ENCODE results near the gene KRI1. TPM values are rescaled to one million over a fixed set of nuclear protein-coding genes. Genes with fewer than 3 reads are reported as not detected.

The KRI1 gene
- total RNA-seq (10 to 100 TPM in 1 of 2 donors, 1 to 10 TPM in 1; 4.4 to 13.1 TPM), polyA plus RNA-seq (ENCODE audit: insufficient read length in 2 of 2) (10 to 100 TPM; 16.2 to 32.5 TPM)
- long read RNA-seq, donor 1, partial matches to known transcripts, result 47 of 49 reads
- long read RNA-seq, donor 1, other reads (novel, unspliced or antisense), result 0 of 49 reads
- long read RNA-seq, donor 2, partial matches to known transcripts, result 9 of 10 reads
- long read RNA-seq, donor 2, other reads (novel, unspliced or antisense), result 0 of 10 reads
- long read RNA-seq, donor 3, result 0 reads
- long read RNA-seq, donor 4, result 0 reads

DNA sequence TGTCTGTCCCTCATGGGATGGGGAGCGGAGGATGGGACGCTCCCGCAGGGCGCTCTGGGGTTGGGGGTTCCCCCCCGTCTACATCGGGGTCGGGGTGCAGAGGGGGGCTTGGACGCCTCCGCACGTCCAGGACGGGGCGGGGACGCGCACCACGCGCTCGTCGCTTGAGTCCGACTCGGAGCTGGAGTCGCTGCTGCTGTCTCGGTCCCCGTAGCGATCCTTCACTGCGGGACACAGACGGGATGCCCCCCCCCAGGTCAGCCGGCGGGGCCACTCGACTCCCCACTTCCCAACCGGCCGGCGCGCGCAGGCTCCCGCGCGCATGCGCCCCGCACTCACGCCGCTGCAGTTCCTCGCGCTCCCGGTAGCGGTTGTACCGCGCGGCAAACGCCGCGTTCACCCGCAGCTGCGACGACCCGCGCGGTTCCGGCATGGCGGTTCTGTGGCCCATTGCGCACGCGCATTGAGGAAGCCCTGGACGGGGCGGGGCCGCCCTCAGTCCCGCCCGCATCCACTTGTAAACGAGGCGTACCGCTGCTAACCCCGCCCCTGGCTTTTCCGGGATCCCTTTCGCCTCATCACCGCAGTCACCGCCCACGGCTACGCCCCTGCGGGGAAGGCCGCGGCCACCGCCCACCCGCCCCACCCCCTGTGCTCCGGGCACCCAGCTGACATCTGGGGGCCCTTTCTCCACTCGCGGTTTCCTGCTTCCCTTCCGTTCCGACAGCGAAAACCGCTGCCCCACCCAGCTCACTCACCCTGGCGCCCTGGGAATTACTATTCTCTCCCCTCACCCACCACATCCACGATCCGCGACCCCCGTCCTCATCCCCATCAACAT is at the start of gene KRI1:
Gene KRI1, minus strand, starts transcription at position 444 of the 841 bp plus-strand sequence. Its CDS starts 11 bp downstream, at position 433.
- WGBS (ENCODE audit: insufficient coverage), result under 1% methylated on average over 90 of the region's 94 CpGs
- Histone ChIP-seq H3K36me3 (ENCODE audit: control insufficient read depth, insufficient read depth, low read length) (peaks cover 22% of the 10 kb centered on the region), H3K27me3 (ENCODE audit: control insufficient read depth, insufficient read depth, low read length) (no peaks in the 10 kb centered on the region), H3K9me3 (ENCODE audit: control insufficient read depth, insufficient read depth, low read length) (no peaks in the 10 kb centered on the region), H3K4me3 (ENCODE audit: low read depth, low read length) (peak within 1 kb of the TSS; percentile 83), H3K4me1 (ENCODE audit: control insufficient read depth, insufficient read depth, low read length) (peaks cover 40% of the 10 kb centered on the region), H3K27ac (ENCODE audit: low read depth, low read length) (peak within 1 kb of the TSS; percentile 86)
- peak in 5 of 6 donors; percentile 89 to 99 (median 93) for DNase-seq (ENCODE audit: low read depth in 4 of 6, low spot score in 6 of 6)

GRCh38 chr19:10612499-10613119 is 46.8 kb upstream of the KRI1 start:
- WGBS (ENCODE audit: insufficient coverage), result 74% methylated on average over 14 of the region's 15 CpGs
- Histone ChIP-seq H3K9me3 (ENCODE audit: control insufficient read depth, insufficient read depth, low read length) (no peaks in the 10 kb centered on the region), H3K27me3 (ENCODE audit: control insufficient read depth, insufficient read depth, low read length) (no peaks in the 10 kb centered on the region), H3K4me1 (ENCODE audit: control insufficient read depth, insufficient read depth, low read length) (peaks cover 12% of the 10 kb centered on the region), H3K4me3 (ENCODE audit: low read depth, low read length) (no peak overlapping the region), H3K36me3 (ENCODE audit: control insufficient read depth, insufficient read depth, low read length) (peaks cover 17% of the 10 kb centered on the region), H3K27ac (ENCODE audit: low read depth, low read length) (peak overlapping the region; percentile 64)
- peak in 1 of 6 donors; percentile 46 for DNase-seq (ENCODE audit: low read depth in 4 of 6, low spot score in 6 of 6)

- Histone ChIP-seq H3K4me1 (ENCODE audit: control insufficient read depth, insufficient read depth, low read length) (peaks cover 12% of the 10 kb centered on the region), H3K4me3 (ENCODE audit: low read depth, low read length) (no peak overlapping the region), H3K27ac (ENCODE audit: low read depth, low read length) (peak overlapping the region; percentile 64), H3K27me3 (ENCODE audit: control insufficient read depth, insufficient read depth, low read length) (no peaks in the 10 kb centered on the region), H3K36me3 (ENCODE audit: control insufficient read depth, insufficient read depth, low read length) (peaks cover 14% of the 10 kb centered on the region), H3K9me3 (ENCODE audit: control insufficient read depth, insufficient read depth, low read length) (no peaks in the 10 kb centered on the region)
- DNase-seq (ENCODE audit: low read depth in 4 of 6, low spot score in 6 of 6), result no peak
- 97% methylated on average over 5 of the region's 5 CpGs for WGBS (ENCODE audit: insufficient coverage)
These were observed 46.1 kb upstream of the KRI1 start for GRCh38 chr19:10611907-10612306.

DNA sequence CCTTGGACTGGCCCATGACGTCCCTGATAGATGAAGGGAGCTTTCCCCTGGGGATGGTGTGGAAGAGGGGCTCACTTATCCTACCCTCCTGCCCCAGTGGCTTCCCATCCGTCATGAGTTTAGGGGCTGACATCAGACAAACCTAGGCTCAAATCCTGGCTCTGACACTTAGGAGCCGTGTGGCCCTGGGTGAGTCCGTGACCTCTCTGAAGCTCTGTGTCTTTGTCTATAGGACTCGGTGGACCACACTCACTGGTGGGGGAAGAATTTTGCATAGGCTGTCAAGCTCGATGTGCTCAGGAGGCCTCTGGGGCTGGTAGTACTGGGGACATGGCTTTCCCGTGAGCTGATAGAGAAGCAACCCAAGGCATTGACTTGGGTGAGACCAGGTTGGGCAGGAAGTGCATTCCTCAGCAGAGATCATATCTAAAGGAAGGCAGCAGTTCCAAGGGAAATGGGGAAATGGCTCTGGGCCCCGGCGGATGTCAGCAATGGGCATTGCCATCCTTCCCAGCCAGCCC is 38.7 kb upstream of the KRI1 start:
- Histone ChIP-seq H3K27ac (ENCODE audit: low read depth, low read length) (peak overlapping the region; percentile 91), H3K4me3 (ENCODE audit: low read depth, low read length) (no peak overlapping the region), H3K4me1 (ENCODE audit: control insufficient read depth, insufficient read depth, low read length) (peaks cover 20% of the 10 kb centered on the region), H3K27me3 (ENCODE audit: control insufficient read depth, insufficient read depth, low read length) (no peaks in the 10 kb centered on the region), H3K9me3 (ENCODE audit: control insufficient read depth, insufficient read depth, low read length) (no peaks in the 10 kb centered on the region), H3K36me3 (ENCODE audit: control insufficient read depth, insufficient read depth, low read length) (peaks cover 5% of the 10 kb centered on the region)
- WGBS (ENCODE audit: insufficient coverage), result 88% methylated on average over 4 of the region's 9 CpGs
- no peak for DNase-seq (ENCODE audit: low read depth in 4 of 6, low spot score in 6 of 6)

GRCh38 chr19:10603873-10604459 is 38.2 kb upstream of the KRI1 start:
- H3K27me3 ChIP-seq (ENCODE audit: control insufficient read depth, insufficient read depth, low read length), result no peaks in the 10 kb centered on the region
- H3K4me1 ChIP-seq (ENCODE audit: control insufficient read depth, insufficient read depth, low read length), result peaks cover 20% of the 10 kb centered on the region
- peak in 1 of 6 donors; percentile 13 for DNase-seq (ENCODE audit: low read depth in 4 of 6, low spot score in 6 of 6)
- 56% methylated on average over 5 of the region's 9 CpGs for WGBS (ENCODE audit: insufficient coverage)
- H3K36me3 ChIP-seq (ENCODE audit: control insufficient read depth, insufficient read depth, low read length), result peaks cover 5% of the 10 kb centered on the region
- H3K4me3 ChIP-seq (ENCODE audit: low read depth, low read length), result peak overlapping the region; percentile 94
- H3K27ac ChIP-seq (ENCODE audit: low read depth, low read length), result peak overlapping the region; percentile 91
- no peaks in the 10 kb centered on the region for H3K9me3 ChIP-seq (ENCODE audit: control insufficient read depth, insufficient read depth, low read length)

DNA sequence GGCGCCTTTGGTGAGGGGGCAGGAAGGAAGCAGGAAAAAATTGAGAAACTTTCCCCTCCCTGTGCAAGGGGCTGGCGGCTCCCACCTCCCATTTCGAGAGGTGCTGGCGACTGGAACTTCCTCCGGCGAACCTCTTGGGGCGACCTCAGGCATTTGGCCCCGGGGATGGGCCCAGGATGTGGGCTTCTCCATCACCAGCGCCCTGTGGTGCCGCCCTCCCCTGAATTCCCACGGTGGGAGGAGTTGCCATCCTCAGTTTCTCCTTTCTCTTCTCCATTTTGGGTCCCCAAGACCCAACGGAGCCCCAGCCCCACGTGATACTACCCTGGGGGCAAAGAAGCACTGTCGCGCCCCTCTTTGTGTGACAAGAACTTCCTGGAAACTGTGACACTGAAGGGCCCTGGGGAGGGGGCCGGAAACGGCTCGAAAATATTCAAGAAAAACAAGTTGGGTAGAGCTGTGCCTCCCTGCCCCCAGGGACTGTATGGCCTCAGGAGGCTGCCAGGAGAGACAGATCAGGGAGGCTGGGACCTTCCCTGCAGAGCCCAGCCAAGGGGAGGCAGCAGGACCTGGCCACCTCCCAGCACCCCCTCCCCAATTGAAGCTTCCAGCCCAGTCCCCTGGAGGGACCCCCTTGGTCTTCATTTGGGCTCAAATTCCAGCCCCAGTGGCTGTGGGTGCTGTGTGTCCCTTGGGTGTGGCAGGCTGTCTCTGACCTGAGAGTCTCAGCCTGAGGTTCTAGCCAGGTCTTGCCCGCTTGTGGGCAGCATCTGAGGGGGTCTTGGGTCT is 37.5 kb upstream of the KRI1 start:
- Histone ChIP-seq H3K36me3 (ENCODE audit: control insufficient read depth, insufficient read depth, low read length) (peaks cover 3% of the 10 kb centered on the region), H3K9me3 (ENCODE audit: control insufficient read depth, insufficient read depth, low read length) (no peaks in the 10 kb centered on the region), H3K27ac (ENCODE audit: low read depth, low read length) (peak overlapping the region; percentile 91), H3K4me1 (ENCODE audit: control insufficient read depth, insufficient read depth, low read length) (peaks cover 20% of the 10 kb centered on the region), H3K27me3 (ENCODE audit: control insufficient read depth, insufficient read depth, low read length) (no peaks in the 10 kb centered on the region), H3K4me3 (ENCODE audit: low read depth, low read length) (peak overlapping the region; percentile 94)
- peak in 2 of 6 donors; percentile 6 to 36 for DNase-seq (ENCODE audit: low read depth in 4 of 6, low spot score in 6 of 6)
- WGBS (ENCODE audit: insufficient coverage), result 3% methylated on average over 16 of the region's 19 CpGs

- DNase-seq (ENCODE audit: low read depth in 4 of 6, low spot score in 6 of 6), result peak in 5 of 6 donors; percentile 74 to 94 (median 78)
- peak overlapping the region; percentile 91 for H3K27ac ChIP-seq (ENCODE audit: low read depth, low read length)
- under 1% methylated on average over 71 of the region's 76 CpGs for WGBS (ENCODE audit: insufficient coverage)
- no peaks in the 10 kb centered on the region for H3K27me3 ChIP-seq (ENCODE audit: control insufficient read depth, insufficient read depth, low read length)
- H3K4me3 ChIP-seq (ENCODE audit: low read depth, low read length), result peak overlapping the region; percentile 94
- H3K4me1 ChIP-seq (ENCODE audit: control insufficient read depth, insufficient read depth, low read length), result peaks cover 20% of the 10 kb centered on the region
- H3K9me3 ChIP-seq (ENCODE audit: control insufficient read depth, insufficient read depth, low read length), result no peaks in the 10 kb centered on the region
- H3K36me3 ChIP-seq (ENCODE audit: control insufficient read depth, insufficient read depth, low read length), result peaks cover 3% of the 10 kb centered on the region
These were observed 36.7 kb upstream of the KRI1 start for GRCh38 chr19:10602330-10603083.

GRCh38 chr19:10601999-10602329 is 36.2 kb upstream of the KRI1 start:
- peak overlapping the region; percentile 57 for H3K27ac ChIP-seq (ENCODE audit: low read depth, low read length)
- H3K9me3 ChIP-seq (ENCODE audit: control insufficient read depth, insufficient read depth, low read length), result no peaks in the 10 kb centered on the region
- 67% methylated on average over 1 of the region's 7 CpGs for WGBS (ENCODE audit: insufficient coverage)
- H3K4me3 ChIP-seq (ENCODE audit: low read depth, low read length), result peak overlapping the region; percentile 24
- H3K36me3 ChIP-seq (ENCODE audit: control insufficient read depth, insufficient read depth, low read length), result peaks cover 3% of the 10 kb centered on the region
- DNase-seq (ENCODE audit: low read depth in 4 of 6, low spot score in 6 of 6), result no peak
- H3K4me1 ChIP-seq (ENCODE audit: control insufficient read depth, insufficient read depth, low read length), result peaks cover 20% of the 10 kb centered on the region
- no peaks in the 10 kb centered on the region for H3K27me3 ChIP-seq (ENCODE audit: control insufficient read depth, insufficient read depth, low read length)

All from spinal cord (tissue), 10 donors.